HL-60 (cell line): ENCODE results near the gene GPR141.

Experiments used
- DNase-seq, 2 experiments: peaks; one replicate each; pipeline ENCODE4 v3.0.0-alpha.2; 2010 to 2020; ENCODE audit warnings: low read depth in 1 of 2, low spot score in 1 of 2
- H3K27ac ChIP-seq: fragments of 250-450 bp; sonication (Bioruptor Pico); replicated peaks from 2 replicates; pipeline ENCODE4 v1.5.1; 2020; ENCODE audit warnings: mild to moderate bottlenecking, moderate library complexity
- H3K27me3 ChIP-seq: fragments of 250-450 bp; sonication (Bioruptor Pico); 2 replicates; pipeline ENCODE4 v1.5.1; 2021; ENCODE audit warnings: mild to moderate bottlenecking, moderate library complexity; ENCODE audit not compliant: insufficient read depth, poor library complexity, severe bottlenecking
- H3K4me3 ChIP-seq: replicated peaks from 2 replicates; pipeline ENCODE4 v1.5.1; 2011; ENCODE audit warnings: mild to moderate bottlenecking, control low read depth, low read length; ENCODE audit not compliant: insufficient read depth
- GABPA ChIP-seq: IDR thresholded peaks from 2 replicates; pipeline ENCODE4 v1.6.1; 2012; ENCODE audit warnings: low read depth
- POLR2AphosphoS5 ChIP-seq: IDR thresholded peaks from 2 replicates; pipeline ENCODE4 v1.6.1; 2012; ENCODE audit warnings: low read depth
- SPI1 ChIP-seq: IDR thresholded peaks from 2 replicates; pipeline ENCODE4 v1.6.1; 2012; ENCODE audit warnings: low read depth, mild to moderate bottlenecking, borderline replicate concordance
- TF ChIP-seq, protein P1 (sequence below): IDR thresholded peaks from 2 replicates; pipeline ENCODE4 v1.6.1; 2012; ENCODE audit warnings: low read depth; ENCODE audit not compliant: insufficient replicate concordance
- TF ChIP-seq, protein P2 (sequence below): IDR thresholded peaks from one replicate; pipeline ENCODE4 v1.5.1; 2011; ENCODE audit warnings: low read length, control low read depth, inconsistent platforms; ENCODE audit not compliant: insufficient read depth

Gene GPR141

DNA sequence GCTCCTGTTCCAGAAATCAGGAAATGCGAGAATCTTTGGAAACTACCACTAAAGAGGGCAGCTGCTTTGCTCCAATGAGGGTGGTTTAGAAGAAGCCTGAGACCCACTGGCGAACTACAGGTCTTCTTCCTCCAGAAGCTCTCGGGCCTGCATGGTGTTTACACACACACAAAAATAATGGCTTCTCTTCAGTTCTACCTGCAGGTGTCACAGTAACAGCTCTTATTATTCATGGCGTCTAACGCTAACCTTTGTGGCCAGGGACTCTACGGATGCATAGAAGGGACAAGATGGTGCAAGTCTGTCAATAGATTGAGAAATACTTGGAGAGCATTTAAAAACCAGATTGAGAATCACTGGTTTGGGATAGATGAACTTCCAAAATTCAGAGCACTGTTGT, 22.4 kb downstream of the GPR141 start:
- no peaks in the 10 kb centered on the region for H3K27me3 ChIP-seq
- H3K4me3 ChIP-seq = no peak overlapping the region
- TF ChIP-seq POLR2AphosphoS5 = no peak
- TF ChIP-seq SPI1 = no peak
- TF ChIP-seq, protein P1, sequence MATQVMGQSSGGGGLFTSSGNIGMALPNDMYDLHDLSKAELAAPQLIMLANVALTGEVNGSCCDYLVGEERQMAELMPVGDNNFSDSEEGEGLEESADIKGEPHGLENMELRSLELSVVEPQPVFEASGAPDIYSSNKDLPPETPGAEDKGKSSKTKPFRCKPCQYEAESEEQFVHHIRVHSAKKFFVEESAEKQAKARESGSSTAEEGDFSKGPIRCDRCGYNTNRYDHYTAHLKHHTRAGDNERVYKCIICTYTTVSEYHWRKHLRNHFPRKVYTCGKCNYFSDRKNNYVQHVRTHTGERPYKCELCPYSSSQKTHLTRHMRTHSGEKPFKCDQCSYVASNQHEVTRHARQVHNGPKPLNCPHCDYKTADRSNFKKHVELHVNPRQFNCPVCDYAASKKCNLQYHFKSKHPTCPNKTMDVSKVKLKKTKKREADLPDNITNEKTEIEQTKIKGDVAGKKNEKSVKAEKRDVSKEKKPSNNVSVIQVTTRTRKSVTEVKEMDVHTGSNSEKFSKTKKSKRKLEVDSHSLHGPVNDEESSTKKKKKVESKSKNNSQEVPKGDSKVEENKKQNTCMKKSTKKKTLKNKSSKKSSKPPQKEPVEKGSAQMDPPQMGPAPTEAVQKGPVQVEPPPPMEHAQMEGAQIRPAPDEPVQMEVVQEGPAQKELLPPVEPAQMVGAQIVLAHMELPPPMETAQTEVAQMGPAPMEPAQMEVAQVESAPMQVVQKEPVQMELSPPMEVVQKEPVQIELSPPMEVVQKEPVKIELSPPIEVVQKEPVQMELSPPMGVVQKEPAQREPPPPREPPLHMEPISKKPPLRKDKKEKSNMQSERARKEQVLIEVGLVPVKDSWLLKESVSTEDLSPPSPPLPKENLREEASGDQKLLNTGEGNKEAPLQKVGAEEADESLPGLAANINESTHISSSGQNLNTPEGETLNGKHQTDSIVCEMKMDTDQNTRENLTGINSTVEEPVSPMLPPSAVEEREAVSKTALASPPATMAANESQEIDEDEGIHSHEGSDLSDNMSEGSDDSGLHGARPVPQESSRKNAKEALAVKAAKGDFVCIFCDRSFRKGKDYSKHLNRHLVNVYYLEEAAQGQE = no peak
- TF ChIP-seq, protein P2, sequence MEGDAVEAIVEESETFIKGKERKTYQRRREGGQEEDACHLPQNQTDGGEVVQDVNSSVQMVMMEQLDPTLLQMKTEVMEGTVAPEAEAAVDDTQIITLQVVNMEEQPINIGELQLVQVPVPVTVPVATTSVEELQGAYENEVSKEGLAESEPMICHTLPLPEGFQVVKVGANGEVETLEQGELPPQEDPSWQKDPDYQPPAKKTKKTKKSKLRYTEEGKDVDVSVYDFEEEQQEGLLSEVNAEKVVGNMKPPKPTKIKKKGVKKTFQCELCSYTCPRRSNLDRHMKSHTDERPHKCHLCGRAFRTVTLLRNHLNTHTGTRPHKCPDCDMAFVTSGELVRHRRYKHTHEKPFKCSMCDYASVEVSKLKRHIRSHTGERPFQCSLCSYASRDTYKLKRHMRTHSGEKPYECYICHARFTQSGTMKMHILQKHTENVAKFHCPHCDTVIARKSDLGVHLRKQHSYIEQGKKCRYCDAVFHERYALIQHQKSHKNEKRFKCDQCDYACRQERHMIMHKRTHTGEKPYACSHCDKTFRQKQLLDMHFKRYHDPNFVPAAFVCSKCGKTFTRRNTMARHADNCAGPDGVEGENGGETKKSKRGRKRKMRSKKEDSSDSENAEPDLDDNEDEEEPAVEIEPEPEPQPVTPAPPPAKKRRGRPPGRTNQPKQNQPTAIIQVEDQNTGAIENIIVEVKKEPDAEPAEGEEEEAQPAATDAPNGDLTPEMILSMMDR = no peak
- no peak for TF ChIP-seq GABPA
- no peak for DNase-seq
- H3K27ac ChIP-seq = no peak overlapping the region

DNA sequence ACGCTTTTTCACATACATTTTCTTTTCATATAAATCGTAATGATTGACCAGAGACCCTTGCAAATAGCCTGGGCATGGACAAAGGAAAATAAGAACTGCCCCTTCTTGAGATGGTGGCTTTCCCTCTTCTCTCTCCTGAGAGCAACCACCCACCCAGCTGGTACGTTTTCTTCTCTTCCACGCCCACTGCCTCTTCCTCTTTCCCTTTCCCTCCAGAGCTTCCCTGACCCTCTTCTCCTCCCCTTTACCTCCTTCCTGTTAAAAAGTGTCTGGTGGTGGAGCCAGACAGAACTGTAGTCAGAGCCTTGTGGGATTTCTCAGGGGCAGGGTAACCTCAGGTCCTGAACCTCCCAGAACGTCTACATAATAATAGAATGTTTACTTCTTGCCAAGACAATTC, 23.2 kb downstream of the GPR141 start:
- no peak overlapping the region; the same call in 1 of the 2 replicates for H3K27ac ChIP-seq
- peak in 1 of 2 experiments; percentile 29 for DNase-seq
- no peak overlapping the region for H3K4me3 ChIP-seq
- no peaks in the 10 kb centered on the region for H3K27me3 ChIP-seq
- TF ChIP-seq GABPA (no peak), POLR2AphosphoS5 (no peak), SPI1 (peak; percentile 73; the same call in 1 of the 2 replicates)
- TF ChIP-seq, protein P1 = no peak
- TF ChIP-seq, protein P2 = no peak

DNA sequence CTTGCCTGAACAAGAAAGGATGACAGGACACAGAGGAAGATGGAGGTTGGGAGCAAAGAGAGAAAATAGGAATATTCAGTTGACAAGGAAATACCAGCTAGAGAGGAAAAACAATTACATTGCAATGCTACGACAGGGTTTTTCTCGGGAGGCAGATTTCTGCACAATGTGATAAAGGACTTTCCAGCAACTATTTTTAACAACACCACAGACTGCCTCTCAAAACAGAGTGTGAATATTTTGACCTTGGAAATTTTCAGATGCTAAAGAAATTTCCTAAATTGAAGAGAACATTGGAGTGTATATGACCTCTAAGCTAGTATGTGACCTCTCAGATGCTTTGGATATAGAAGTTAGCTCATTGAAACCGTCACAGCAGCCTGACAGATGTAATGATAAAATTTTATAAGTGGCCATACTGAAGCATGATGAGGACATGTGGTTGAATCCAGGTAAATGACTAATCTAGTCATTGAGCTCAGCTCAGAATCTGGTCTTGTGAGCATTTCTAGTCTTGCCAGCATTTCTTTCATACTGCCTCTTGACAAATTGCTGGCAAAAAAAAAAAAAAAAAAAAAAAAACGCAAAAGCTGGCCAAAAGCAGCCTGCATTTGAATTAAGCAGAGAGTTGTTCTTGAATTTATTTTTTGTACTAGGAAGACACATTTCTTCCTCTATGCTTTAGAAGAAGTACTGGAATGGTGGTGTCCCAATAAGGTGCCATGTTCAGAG, 24.4 kb downstream of the GPR141 start:
- no peaks in the 10 kb centered on the region for H3K27me3 ChIP-seq
- H3K4me3 ChIP-seq = no peak overlapping the region
- no peak for DNase-seq
- TF ChIP-seq, protein P1 = no peak
- TF ChIP-seq SPI1 (no peak), POLR2AphosphoS5 (no peak), GABPA (no peak)
- TF ChIP-seq, protein P2 = no peak
- 0 out of 2 replicates have a peak overlapping the region, but pooled peaks have one; percentile 11 for H3K27ac ChIP-seq
